GM12878 (cell line): ENCODE data around the gene PIGN.

Experiments
- CBFB ChIP-seq: IDR thresholded peaks from 2 replicates; pipeline ENCODE4 v1.6.1; 2016; ENCODE audit warnings: antibody characterized with exemption, low read depth
- CTCF ChIP-seq, 3 experiments: IDR thresholded peaks in 2 of 3; conservative IDR thresholded peaks in 1 of 3; 2 replicates each; pipeline ENCODE4 v1.5.1; 2011; ENCODE audit warnings: low read depth in 3 of 3, low read length in 3 of 3, mild to moderate bottlenecking in 3 of 3, control low read depth in 2 of 3, moderate library complexity in 2 of 3, inconsistent platforms in 1 of 3, mixed read lengths in 1 of 3; ENCODE audit not compliant: control insufficient read depth in 2 of 3, insufficient read depth in 1 of 3; ENCODE audit errors: extremely low read depth in 1 of 3
- HDGF ChIP-seq: fragments of 450-650 bp; IDR thresholded peaks from 2 replicates; pipeline ENCODE4 v1.6.1; 2016; ENCODE audit warnings: antibody characterized with exemption
- NR2F1 ChIP-seq: fragments of 450-650 bp; conservative IDR thresholded peaks from 2 replicates; pipeline ENCODE4 v1.6.1; 2017; ENCODE audit warnings: mild to moderate bottlenecking
- SIX5 ChIP-seq: IDR thresholded peaks from 2 replicates; pipeline ENCODE4 v1.6.1; 2011; ENCODE audit warnings: mild to moderate bottlenecking, low read depth, low read length, moderate library complexity; ENCODE audit not compliant: severe bottlenecking
- TBL1XR1 ChIP-seq: IDR thresholded peaks from 2 replicates; pipeline ENCODE4 v1.6.1; 2012; ENCODE audit warnings: low read depth, low read length, improper control_type of control experiment
- USF2 ChIP-seq: IDR thresholded peaks from 2 replicates; pipeline ENCODE4 v1.6.1; 2011; ENCODE audit warnings: low read depth, low read length, improper control_type of control experiment, borderline replicate concordance
- ZNF274 ChIP-seq: IDR thresholded peaks from one replicate; pipeline ENCODE4 v1.8.0; 2011; ENCODE audit not compliant: insufficient read length, insufficient read depth

GRCh38 chr18:62189208-62189607 is 2.4 kb upstream of the PIGN start:
- TF ChIP-seq HDGF (no peak), ZNF274 (no peak), TBL1XR1 (no peak), USF2 (no peak), CTCF (IDR thresholded peaks at IDR 0.05 in 2 of 3, conservative IDR thresholded peaks at IDR 0.05 in 1 of 3; ENCODE audit: control insufficient read depth in 2 of 3, extremely low read depth in 1 of 3, insufficient read depth in 1 of 3, low read depth in 3 of 3, low read length in 3 of 3) (no peak), CBFB (no peak), SIX5 (no peak), NR2F1 (no peak)
